Endometrial microvascular endothelial cells (primary cell): ENCODE data around the gene GPR139. TPM values are rescaled to one million over a fixed set of nuclear protein-coding genes. Genes with fewer than 3 reads are reported as not detected.

Source experiments
- in situ Hi-C: cut with HindIII; loops from 2 replicates; pipeline ENCODE4 v1.10.0; 2017; ENCODE audit warnings: low sequenced_read_pairs, low pct_unique_long_range_greater_than_20kb; ENCODE audit errors: inconsistent ontology term
- total RNA-seq: library from RNA; depleted of rRNA; stranded (reverse); fragments of >200 nt; gene quantifications from one replicate; pipeline ENCODE4 v1.2.3, GENCODE V29; 2015; ENCODE audit errors: inconsistent ontology term

GPR139 gene
- total RNA-seq, 1 donor from 2014 or later: not detected

DNA sequence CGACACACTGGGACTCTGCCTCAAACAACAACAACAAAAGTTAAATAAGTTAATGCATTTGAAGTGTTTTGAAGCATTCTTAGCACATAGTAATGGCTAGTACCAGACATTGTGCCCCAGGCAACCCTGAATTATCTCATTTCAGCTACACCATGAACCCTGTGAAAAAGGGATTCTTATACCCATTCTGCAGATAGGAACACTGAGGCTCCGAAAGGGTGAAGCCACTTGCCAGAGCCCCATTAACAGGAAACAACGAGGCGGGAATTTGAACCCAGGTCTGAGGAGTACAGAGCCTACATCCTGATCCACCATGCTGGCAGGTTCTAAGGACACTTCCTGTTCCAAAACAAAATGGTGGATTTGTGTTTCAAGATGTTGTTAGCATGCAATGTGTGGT, 9.2 kb downstream of the GPR139 start:
- in situ Hi-C loops: no loop called here

DNA sequence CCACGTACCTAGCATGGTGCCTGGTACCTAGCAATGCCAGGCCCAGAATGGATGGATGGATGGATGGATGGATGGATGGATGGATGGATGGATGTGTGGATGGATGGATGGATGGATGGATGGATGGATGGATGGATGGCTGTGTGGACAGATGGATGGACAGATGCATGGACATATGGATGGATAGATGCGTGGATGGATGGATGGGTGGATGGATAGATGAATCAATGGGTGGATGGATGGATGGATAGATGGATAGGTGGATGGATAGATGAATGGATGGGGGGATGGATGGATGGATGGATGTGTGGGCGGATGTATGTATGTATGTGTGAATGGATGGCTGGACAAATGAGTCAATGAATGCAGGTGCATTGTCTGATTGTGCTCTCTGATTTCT, 12.6 kb downstream of the GPR139 start:
- in situ Hi-C loops: no loop called here

DNA sequence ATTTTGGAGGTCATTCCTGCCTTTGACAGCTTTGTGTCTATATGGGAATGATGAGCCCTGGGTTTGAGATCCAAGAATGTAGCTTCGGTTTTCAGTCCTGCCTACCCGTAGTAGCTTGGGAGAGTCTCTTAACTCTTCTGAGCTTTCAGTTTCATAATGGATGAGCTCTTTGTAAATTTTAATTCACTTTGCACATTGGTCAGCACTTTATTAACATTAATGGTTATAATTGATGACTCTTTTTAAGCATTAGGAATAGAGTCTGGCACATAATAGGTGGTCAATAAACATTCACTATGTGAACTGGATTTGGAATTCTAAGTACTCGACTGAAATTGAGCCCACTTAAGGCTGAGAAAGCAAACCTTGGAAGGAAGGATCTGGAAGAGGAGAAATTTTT, 17.3 kb downstream of the GPR139 start:
- in situ Hi-C loops: no loop called here

DNA sequence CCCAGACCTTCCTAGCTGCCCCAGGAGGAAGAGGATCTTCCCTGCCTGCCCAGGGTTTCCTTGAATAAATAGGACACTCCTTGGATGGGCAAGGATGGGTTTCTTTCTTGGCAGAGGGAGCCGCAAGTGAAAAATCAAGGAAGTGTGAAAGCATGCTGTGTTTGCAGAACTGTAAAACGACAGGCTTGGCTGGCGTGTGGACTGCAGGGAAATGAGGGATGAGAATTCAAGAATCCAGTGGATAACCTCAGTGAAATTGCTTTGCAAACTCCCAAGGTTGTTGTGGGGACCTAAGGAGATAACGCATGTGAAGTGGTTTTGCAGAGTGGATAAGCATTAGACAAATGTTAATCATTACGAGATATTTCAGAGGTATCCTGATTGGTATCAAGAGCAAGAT, 20.4 kb downstream of the GPR139 start:
- in situ Hi-C loops: no loop called here

DNA sequence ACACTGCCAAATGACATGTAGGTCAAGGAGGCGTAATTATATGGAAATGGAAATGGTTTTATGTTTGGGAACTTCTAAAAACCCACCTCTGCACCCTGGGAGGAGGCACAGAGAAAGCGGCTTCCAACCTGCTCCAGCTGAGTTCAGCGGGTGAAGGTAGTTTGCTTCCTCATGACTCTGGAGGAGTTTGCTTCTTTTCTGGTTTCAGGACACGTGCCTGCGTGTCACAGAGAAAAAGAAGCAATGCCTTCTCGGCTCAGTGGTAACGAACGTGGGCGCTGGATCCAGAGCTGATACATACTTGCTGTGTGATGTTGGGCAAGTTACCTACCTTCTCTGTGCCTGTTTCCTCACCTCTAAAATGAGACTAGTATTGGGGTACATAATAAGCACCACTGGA, 22.1 kb downstream of the GPR139 start:
- in situ Hi-C loops: no loop called here

DNA sequence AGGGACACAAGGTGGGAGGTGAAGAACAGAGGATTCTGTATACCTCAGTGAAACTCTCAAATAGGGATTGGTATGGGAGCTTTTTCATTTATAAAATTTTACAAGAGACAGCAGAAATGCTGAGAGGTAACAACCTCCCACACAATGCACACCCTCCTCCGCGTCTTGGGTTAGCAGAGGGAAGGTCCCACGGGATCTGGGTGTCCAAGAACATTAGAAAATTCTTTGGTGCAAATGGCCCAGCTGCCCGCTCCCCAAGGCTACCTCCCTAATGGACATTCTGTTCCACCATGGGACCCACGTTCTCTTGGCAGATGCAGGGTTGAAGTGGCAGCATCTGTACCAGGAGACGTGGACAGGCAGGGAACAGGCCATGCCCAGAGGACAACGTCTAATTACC, 22.5 kb downstream of the GPR139 start:
- in situ Hi-C loops: no loop called here

DNA sequence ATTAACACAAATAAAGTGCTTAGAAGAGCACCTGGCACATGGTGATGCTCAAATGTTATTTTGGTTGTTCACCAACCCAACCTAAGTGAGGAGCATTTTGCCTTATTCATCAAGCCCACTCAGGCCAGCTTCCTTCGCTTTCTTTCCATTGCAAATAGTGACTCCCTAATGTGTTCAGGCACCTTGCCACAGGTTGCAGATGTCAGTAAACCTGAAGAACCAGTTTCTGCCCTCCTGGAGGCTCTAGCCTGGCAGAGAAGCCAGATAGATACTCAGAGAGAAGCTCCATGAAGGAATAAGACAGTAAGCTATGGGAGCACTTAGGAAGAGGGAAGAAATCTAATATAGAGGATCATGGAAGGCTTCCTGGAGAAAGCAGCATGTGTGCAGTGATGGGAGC, 23.9 kb downstream of the GPR139 start:
- in situ Hi-C loops: no loop called here

DNA sequence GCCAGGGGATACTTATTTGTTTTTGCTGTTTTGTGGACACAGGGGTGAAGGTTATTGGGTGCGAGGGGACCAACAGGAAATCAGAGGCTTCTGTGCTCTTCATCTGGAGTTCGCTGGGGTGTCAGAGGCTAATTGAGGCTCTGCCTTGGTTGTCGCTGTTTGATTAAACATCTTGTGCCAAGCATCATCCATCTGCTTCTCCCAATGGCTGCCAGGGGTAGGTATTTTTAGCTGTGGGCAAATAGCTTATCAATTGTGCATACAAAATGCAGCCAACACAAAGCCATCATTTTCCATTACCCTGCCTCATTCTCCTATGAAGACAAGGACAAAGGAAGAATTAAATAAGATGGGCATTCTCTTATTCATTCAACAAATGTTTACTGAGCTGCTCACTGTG, 27.8 kb downstream of the GPR139 start:
- in situ Hi-C loops: no loop called here

DNA sequence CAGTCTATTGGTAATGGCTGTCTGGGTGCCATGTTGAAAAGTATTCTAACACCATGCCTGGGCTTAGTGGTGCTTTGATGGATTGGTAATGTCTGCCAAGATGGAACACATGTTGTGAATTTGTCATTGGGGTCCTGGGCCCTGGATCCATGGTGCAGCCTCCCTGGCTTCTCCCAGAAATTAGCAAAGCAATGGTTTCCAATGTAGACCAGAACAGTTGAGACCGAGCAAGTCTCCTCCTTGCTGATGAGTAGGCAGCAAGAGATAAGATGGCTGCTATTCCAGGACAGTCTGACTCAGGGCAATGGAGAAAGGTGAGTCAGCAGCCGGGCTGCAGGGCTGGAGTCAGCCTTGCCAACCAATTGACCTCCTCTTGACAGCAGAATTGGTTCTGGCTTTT, 30.8 kb downstream of the GPR139 start:
- in situ Hi-C loops: no loop called here

DNA sequence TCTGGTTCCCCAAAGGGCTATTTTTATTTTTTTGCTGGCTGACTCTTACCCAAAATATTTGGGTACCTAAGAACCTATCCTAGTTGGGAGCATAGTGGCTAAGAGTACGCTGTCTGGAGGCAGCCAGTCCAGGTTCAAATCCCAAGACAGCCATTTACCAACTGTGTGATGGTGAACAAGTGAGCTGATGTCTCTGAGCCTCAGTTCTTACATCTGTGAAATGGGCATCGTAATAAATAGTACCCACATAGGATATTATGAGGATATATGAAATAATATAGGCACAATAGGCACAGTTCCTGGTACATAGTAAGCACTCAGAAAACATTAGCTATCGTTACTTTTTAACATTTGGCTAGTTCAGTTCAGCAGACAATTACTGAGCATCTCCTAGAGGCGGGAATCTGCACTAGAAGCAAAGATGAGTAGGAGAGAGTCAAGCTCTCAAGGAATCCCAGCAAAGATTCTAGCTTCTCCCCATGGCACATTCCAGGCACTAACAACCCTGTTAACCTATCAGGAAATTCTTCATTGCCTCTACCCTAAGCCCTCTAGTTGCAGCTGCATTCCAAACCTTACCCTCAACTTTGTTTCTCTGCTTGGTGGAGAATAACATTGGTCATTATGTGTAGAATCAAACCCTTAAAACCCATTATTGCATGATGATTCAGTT, 31.6 kb downstream of the GPR139 start:
- in situ Hi-C loops: no loop called here

DNA sequence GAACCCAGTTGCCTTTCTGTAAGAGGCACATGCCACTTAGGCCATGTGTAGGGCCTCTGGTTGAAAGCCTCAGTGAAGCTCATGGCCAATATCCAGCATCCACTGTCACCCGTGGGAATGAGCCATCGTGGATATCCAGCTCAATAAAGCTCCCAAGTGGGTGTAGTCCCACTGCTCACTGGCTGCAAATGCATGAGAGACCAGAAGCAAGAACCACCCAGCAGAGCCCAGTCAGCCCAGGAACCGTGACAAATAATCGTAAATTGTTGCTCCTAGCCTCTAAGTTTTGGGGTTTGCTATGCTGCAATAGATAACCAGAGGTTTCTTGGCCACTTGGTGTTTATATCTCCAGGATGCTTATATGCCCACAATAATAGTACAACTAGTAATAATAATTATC, 33.7 kb downstream of the GPR139 start:
- in situ Hi-C loops: no loop called here

DNA sequence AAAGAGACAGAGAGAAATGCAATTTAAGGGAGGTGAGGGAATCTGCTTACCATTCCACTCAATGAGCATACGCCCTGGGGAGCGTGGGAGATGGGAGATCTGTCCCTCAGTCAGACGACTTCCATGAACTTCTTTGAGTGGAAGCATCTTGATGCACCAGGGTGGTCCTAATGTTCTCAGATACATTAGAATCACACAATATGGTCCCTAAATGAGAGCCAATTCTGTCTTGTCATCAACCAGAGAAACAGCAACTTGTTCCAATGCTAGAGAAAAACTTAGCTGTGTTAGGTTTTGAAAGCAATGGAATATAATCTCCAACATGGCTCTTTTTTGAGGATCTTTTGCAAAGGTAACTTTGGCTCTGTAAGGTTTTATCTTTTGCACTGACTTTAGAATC, 44.1 kb downstream of the GPR139 start:
- in situ Hi-C loops: no loop called here

DNA sequence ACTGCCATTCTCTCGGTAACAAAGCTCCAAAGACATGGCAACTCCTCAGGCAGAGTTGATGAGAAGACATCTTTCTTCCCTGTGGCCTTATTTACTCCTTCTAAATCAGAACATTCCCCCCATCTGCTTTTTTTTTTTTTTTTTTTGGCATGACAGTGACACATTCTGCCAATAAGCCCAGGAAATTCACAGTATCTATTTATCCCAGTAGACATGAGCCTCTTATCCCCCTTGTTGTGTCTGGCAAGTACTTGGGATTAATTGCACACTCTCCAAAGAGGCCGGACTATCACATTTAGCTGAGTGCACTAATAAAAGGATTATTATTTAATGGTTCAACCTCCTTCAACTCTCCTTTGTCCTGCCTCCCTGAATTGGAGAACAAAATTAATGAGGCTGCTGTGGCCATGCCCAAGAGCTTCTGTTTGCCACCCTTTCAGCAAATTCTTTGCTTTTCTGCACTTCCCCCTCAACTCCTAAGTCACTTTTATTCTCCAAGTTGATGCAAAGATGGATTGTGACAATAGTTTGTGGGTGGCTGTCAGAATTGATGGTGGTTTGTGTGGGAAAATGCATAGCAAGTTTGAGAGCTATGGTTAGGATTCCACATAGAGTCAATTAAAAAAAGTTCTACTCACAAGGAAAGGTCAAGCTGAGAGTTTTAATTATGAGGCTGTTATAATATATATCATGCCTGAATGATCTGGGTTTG, 47.2 kb downstream of the GPR139 start:
- in situ Hi-C loops: no loop called here

DNA sequence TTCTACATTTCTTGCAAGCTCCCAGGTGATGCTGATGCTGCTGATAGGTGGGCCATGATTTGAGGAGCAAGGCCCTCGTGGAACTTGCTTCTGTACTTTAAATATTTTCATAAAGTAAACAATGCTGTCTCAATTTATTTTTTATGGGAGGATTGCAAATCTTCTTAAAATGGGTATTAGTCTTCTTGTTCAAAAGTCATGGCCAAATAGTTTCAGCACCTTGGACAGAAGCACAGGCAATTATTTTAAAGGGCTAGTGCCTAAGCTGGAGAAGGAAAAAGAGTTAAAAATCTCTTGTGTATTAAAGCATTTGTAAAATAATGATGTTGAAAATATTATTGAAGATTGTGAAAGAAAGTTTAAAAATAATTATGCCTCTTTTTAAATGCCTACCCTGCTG, 50.5 kb downstream of the GPR139 start:
- in situ Hi-C loops: no loop called here

DNA sequence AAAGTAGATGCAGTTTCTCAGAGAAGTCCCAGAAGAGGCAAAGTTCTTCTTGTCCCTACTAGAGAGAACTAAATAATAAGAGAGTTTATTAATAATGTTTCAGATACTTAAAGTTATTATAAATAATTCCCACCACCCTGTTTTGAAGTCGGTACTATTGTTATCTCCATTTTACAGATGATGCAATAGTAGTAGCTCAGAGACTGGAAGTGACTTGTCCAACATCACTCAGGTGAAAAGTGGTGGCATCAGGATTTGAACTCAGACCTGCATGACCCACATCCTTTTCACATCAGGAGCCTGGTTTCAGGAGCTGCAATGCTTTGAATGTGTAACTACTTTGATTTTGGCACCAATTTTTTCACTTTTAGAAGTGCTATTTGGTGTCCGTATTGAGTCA, 52.7 kb downstream of the GPR139 start:
- in situ Hi-C loops: no loop called here

DNA sequence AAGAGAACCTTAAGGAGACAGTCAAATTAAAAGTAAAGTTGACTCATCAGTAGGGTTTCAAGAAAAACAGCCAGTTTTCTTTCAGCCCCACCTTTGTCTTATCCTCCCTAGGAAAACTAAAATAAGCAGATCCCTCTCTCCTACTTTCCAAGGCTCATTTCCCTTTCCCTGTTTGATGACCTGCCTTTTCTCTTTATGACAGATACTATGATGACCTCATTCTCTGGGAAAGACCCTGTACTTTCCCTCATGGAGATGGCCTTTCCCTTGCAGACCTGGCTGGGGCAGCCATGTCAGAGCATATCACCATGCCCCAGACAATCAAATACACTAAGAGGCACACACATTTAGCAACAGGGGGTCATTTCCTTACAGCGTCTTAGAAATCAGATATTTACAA, 53.6 kb downstream of the GPR139 start:
- in situ Hi-C loops: no loop called here

DNA sequence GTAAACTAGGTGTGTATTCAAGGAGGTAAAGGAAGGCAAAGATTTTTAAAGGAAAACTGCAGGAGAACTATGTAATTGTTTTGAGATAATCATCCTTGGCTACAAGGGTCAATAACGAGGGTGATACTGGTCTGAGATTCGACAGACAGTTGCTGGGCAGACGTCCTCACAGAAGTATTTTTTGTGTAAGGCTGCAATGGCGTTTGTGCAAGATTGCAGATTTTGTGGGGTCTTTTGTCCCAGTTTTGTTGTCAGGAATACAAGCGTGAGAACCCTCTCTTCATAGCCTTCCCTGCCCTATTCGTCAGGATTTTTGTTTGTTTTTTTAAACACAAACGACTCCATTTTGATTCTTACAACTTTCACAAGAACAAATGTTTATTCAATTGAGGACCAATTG, 57.5 kb downstream of the GPR139 start:
- in situ Hi-C loops: no loop called here

DNA sequence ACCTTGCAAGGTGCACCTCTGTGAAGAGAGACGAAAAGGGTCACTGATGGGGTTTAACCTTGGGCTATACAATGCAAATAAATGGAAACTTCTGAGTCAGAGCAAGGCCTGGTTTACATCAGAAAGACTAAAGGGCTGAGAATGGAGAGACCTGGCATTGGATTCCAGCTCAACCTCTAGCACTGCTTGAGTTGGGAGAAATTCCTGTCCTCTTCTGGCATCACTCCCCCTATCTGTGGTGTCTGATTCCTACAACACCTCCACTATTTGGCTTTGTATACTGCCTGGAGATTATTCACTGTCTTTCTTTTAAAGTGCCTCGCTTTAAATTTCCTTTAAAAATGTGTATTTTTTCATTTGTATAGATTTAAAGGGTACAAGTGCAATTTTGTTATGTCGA, 68.8 kb downstream of the GPR139 start:
- in situ Hi-C loops: no loop called here

DNA sequence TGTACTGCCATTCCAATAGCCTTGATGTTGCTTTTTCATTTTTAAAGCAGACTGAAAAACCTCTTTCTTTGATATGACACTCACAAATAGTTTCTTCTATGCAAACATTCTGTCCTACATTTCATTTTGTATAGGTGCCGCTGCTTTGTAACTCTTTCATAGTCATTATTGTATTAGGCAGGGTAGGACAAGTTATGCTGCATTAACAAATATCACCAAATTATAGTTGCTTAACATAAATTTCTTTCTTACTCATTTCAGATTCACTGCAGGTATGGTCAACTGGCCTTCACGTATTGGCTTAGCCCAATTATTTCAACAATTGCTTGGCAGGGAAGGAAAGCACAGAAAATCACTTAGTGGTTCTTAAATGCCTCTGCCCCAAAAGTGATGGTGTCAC, 70.8 kb downstream of the GPR139 start:
- in situ Hi-C loops: no loop called here

DNA sequence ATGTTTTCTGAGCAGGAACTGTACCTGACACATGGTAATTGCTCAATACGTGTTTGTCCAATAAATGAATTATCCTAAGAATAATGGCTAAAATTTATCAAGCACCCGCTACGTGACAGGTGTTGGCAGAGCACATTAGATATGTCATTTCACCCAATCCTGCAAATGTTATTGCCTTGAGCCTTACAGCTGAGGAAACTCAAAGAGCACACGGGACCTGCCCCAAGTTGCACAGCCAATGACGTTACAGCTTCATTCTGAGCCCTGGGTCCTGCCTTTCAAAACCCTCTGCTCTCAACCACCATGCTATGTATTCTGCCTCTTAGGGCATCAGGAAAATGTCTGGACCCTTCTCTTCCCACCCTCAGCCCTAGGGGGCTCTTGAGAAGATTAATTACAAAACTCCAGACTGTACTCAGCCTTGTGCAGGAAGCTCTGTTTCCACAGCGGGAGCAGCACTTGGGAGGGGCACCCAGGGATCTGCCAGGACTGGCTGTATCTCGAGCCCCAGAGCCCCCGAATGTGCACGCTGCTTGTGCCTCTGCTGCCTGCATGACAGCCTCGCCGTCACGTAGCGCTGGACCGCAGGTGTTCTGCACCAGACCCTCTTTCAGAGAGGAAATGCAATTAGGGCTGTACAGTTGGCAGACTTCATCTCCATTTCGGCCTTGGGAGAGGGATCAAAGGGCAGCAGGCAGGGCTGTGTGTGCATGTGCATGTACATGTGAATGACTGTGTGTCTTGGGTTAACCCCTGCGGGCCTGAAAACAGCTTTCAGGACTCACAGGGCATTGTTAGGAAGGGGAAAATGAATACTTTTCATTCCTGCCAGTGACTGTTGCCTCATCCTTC, 71.6 kb downstream of the GPR139 start:
- in situ Hi-C loops: no loop called here
